ENCODE measurements around the gene ENTPD7.
"Not testable (repeated sequence)": the region's sequence is repeated elsewhere in the genome, so short reads cannot be mapped to it uniquely, and the experiment has no call there.

Gene ENTPD7

GRCh38 chr10:99743841-99744240 is 84.5 kb downstream of the ENTPD7 start:
- DNase-seq (ENCODE audit: low read depth in 2 of 2): no peak

DNA sequence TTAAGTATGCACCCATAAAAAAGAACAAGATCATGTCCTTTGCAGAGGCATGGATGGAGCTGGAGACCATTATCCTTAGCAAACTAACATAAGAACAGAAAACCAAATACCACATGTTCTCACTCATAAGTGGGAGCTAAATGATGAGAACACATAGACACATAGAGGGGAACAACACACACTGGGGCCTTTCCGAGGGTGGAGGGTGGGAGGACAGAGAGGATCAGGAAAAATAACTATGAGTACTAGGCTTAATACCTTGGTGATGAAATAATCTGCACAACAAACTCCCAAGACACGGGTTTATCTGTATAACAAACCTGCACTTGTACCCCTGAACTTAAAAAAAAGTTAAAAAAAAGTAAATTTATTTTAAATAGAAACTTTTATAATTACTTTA is 86.9 kb downstream of the ENTPD7 start:
- not testable (repeated sequence) for DNase-seq (ENCODE audit: low read depth in 2 of 2)

DNA sequence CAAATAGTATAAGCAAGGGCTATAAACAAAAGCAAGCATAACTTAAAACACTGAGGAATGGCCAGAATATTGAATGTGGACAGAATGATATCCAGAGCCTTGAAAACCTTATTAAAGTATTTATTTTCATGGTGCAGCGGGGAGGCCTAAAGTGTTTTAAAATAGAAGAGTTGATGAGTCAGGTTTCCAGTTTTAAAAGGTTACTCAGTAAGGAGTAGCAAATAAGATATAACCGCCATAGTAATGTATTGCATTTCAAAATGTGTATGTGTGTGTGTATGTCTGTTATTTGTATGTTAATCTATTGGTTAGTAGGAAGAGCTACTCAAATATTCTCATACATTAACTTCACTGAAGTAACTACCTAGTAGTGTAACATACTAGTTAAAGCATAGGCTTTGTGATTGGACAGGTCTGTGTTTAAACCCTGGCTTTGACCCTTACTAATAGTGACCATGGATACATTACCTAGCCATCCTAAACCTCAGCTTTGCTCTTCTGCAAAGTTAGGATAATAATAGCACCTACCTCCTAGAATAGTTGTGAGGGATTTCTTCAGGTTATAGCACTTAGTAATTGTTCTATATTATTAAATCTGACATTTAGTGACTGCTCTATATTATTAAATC is 89.6 kb downstream of the ENTPD7 start:
- DNase-seq (ENCODE audit: low read depth in 2 of 2): no peak

GRCh38 chr10:99750641-99751040 is 91.3 kb downstream of the ENTPD7 start:
- DNase-seq (ENCODE audit: low read depth in 2 of 2): no peak

- DNase-seq (ENCODE audit: low read depth in 2 of 2): no peak
Observed at GRCh38 chr10:99754670-99755069, 95.4 kb downstream of the ENTPD7 start.

Measured in stimulated activated CD8-positive, alpha-beta memory T cell treated with anti-CD3 and anti-CD28 coated beads, Interleukin-7, amount 100 ng/mL, for 4 hours (primary cell).